ENCODE data around the gene MICAL2. TPM values are rescaled to one million over a fixed set of nuclear protein-coding genes. Genes with fewer than 3 reads are reported as not detected.

The MICAL2 gene
- total and polyA plus RNA-seq, 2 donors = 17.3 to 26.8 TPM

DNA sequence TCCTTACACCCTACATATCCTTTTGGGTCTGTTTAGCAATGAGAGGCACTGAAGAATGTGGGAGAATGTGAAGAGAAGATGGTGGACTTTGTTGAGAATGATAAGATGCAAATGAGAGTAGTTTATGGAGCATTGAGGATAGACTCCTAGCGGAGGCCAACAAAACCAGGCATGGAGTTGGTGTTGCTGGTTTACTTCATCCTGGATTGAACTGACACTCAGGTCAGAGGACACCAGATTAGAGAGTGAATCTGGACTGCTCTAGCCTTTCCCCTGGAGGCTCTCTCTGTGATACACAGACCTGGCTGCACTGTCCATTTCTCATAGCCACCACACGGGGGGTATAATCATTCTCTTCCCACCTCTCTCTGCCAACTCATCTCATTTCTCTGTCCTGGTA lies 98.7 kb downstream of the MICAL2 start:
- whole genome bisulfite sequencing = 96% methylated on average over 2 of the region's 2 CpGs
- Histone ChIP-seq H3K27ac (ENCODE audit: low read depth in 1 of 2, low read length in 1 of 2) (no peak overlapping the region), H3K27me3 (ENCODE audit: control insufficient read depth in 2 of 2, insufficient read depth in 1 of 2, low read length in 1 of 2) (no peaks in the 10 kb centered on the region), H3K4me1 (ENCODE audit: control insufficient read depth in 2 of 2, insufficient read depth in 2 of 2, low read length in 2 of 2) (peaks cover 0 to 2% of the 10 kb centered on the region in 2 donors), H3K9me3 (ENCODE audit: control insufficient read depth in 2 of 2, insufficient read depth in 1 of 2, low read length in 1 of 2) (no peaks in the 10 kb centered on the region), H3K4me3 (ENCODE audit: low read length in 2 of 2) (no peak overlapping the region), H3K36me3 (ENCODE audit: control insufficient read depth in 2 of 2, insufficient read depth in 2 of 2, low read length in 1 of 2) (peaks cover 34 to 40% of the 10 kb centered on the region in 2 donors)
- no peak for DNase-seq (ENCODE audit: low read depth in 6 of 9, low spot score in 9 of 9)

DNA sequence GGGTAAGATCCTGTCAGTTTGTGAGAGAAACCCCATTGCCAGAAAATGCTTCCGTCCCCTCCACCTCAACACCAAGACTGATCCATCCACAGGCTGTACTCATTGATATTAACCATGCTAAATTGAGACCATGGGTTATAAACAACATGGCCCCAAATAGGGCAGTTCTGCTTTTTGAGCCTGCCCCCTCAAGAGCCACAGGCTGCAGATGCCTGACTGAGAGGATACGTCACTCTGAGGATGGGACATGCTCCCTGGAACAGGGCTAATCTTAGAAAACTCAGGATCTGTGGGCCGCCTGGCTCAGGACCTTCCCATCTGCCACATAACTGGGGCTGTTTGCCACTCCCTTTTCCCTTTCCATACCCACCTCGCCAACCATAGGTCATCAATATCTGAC lies 99.8 kb downstream of the MICAL2 start:
- WGBS = 98% methylated on average over 4 of the region's 4 CpGs
- no peaks in the 10 kb centered on the region for H3K27me3 ChIP-seq (ENCODE audit: control insufficient read depth in 2 of 2, insufficient read depth in 1 of 2, low read length in 1 of 2)
- H3K36me3 ChIP-seq (ENCODE audit: control insufficient read depth in 2 of 2, insufficient read depth in 2 of 2, low read length in 1 of 2) = peaks cover 35 to 42% of the 10 kb centered on the region in 2 donors
- H3K4me3 ChIP-seq (ENCODE audit: low read length in 2 of 2) = no peak overlapping the region
- peaks cover 0 to 2% of the 10 kb centered on the region in 2 donors for H3K4me1 ChIP-seq (ENCODE audit: control insufficient read depth in 2 of 2, insufficient read depth in 2 of 2, low read length in 2 of 2)
- no peaks in the 10 kb centered on the region for H3K9me3 ChIP-seq (ENCODE audit: control insufficient read depth in 2 of 2, insufficient read depth in 1 of 2, low read length in 1 of 2)
- no peak for DNase-seq (ENCODE audit: low read depth in 6 of 9, low spot score in 9 of 9)
- no peak overlapping the region for H3K27ac ChIP-seq (ENCODE audit: low read depth in 1 of 2, low read length in 1 of 2)

DNA sequence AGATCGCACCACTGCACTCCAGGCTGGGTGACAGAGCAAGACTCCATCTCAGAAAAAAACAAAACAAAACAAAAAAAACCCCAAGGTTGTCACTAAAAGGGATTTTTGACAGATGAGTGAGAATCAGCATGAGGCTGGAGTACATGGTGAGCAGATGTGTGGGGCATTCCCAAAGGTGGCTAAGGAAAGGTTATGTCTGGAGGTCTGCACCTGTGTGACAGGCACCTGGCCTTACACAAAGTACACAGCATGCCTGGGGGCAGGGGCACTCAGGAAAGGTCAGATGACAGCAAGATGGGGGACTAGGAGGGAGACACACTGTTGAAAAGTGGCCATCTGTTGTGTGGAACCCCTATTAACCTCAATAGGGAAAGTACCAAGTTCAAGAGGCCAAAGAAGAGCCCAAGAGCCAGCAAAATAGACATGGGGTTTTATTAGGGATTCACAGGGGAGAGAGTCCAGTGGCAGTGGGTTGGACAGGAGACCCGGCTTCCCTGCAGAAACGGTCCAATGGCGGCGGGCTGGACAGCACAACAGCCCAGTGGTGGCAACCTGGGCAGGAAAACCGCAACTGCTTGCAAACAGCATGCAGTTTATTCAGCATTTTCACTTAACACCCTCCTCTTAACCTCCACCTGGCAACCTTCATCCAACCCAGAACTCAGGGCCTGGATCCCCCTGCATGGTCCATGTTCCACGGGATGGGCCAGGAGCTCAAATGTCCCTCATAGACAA lies 101.1 kb downstream of the MICAL2 start:
- H3K36me3 ChIP-seq (ENCODE audit: control insufficient read depth in 2 of 2, insufficient read depth in 2 of 2, low read length in 1 of 2) = peaks cover 39% of the 10 kb centered on the region in 2 donors
- no peak for DNase-seq (ENCODE audit: low read depth in 6 of 9, low spot score in 9 of 9)
- H3K27ac ChIP-seq (ENCODE audit: low read depth in 1 of 2, low read length in 1 of 2) = no peak overlapping the region
- H3K9me3 ChIP-seq (ENCODE audit: control insufficient read depth in 2 of 2, insufficient read depth in 1 of 2, low read length in 1 of 2) = no peaks in the 10 kb centered on the region
- peaks cover under 1 to 2% of the 10 kb centered on the region in 2 donors for H3K4me1 ChIP-seq (ENCODE audit: control insufficient read depth in 2 of 2, insufficient read depth in 2 of 2, low read length in 2 of 2)
- H3K4me3 ChIP-seq (ENCODE audit: low read length in 2 of 2) = no peak overlapping the region
- H3K27me3 ChIP-seq (ENCODE audit: control insufficient read depth in 2 of 2, insufficient read depth in 1 of 2, low read length in 1 of 2) = no peaks in the 10 kb centered on the region
- WGBS = 97% methylated on average over 7 of the region's 7 CpGs

DNA sequence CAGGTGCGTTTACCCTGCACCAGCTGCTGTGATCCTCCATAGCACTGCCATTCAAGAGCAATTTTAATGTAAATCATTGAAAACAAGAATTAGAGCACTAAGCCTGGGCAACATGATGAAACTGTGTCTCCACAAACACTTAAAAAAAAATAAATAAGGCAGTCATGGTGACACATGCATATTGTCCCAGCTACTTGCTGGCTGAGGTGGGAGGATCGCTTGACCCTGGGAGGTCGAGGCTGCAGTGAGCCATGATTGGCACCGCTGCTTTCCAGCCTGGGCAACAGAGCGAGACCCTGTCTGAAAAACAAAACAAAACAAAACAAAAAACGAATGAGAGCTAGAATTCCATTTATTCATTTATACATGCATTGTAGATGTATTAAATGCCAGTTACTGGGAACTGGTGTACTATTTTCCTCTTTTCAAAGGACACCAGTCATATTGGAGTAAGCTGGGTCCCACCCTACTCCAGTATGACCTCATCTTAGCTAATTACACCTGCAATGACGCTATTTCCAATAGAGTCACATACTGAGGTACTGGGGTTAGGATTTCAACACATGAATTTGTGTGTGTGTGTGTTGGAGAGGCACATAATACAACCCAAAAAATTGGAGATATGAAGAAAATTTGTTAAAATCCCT lies 101.9 kb downstream of the MICAL2 start:
- Histone ChIP-seq H3K27ac (ENCODE audit: low read depth in 1 of 2, low read length in 1 of 2) (no peak overlapping the region), H3K27me3 (ENCODE audit: control insufficient read depth in 2 of 2, insufficient read depth in 1 of 2, low read length in 1 of 2) (no peaks in the 10 kb centered on the region), H3K9me3 (ENCODE audit: control insufficient read depth in 2 of 2, insufficient read depth in 1 of 2, low read length in 1 of 2) (peaks cover 0 to 1% of the 10 kb centered on the region in 2 donors), H3K4me1 (ENCODE audit: control insufficient read depth in 2 of 2, insufficient read depth in 2 of 2, low read length in 2 of 2) (peaks cover 7 to 10% of the 10 kb centered on the region in 2 donors), H3K4me3 (ENCODE audit: low read length in 2 of 2) (no peak overlapping the region), H3K36me3 (ENCODE audit: control insufficient read depth in 2 of 2, insufficient read depth in 2 of 2, low read length in 1 of 2) (peaks cover 42 to 46% of the 10 kb centered on the region in 2 donors)
- DNase-seq (ENCODE audit: low read depth in 6 of 9, low spot score in 9 of 9) = no peak
- WGBS = 95% methylated on average over 7 of the region's 7 CpGs

DNA sequence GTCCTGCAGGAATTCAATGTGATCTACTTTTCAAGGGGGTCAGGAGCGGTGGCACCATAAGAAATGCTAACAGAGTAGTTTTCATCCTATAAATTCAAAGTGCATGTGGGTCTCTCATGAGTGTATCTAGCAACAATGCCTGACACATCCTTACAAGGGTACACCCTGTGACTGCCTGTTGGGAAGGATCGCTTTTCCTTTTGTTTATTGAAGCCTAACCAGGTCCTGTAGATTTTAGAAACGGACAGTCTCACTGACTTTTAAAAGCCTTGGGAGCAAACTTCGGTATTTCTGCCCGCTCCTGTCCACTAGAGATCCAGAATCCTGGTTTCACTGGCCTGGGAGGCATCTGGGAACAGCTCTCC lies 102.4 kb downstream of the MICAL2 start:
- Histone ChIP-seq H3K9me3 (ENCODE audit: control insufficient read depth in 2 of 2, insufficient read depth in 1 of 2, low read length in 1 of 2) (peaks cover 0 to 1% of the 10 kb centered on the region in 2 donors), H3K27me3 (ENCODE audit: control insufficient read depth in 2 of 2, insufficient read depth in 1 of 2, low read length in 1 of 2) (no peaks in the 10 kb centered on the region), H3K27ac (ENCODE audit: low read depth in 1 of 2, low read length in 1 of 2) (no peak overlapping the region), H3K36me3 (ENCODE audit: control insufficient read depth in 2 of 2, insufficient read depth in 2 of 2, low read length in 1 of 2) (peaks cover 45 to 46% of the 10 kb centered on the region in 2 donors), H3K4me1 (ENCODE audit: control insufficient read depth in 2 of 2, insufficient read depth in 2 of 2, low read length in 2 of 2) (peaks cover 8 to 10% of the 10 kb centered on the region in 2 donors), H3K4me3 (ENCODE audit: low read length in 2 of 2) (no peak overlapping the region)
- DNase-seq (ENCODE audit: low read depth in 6 of 9, low spot score in 9 of 9) = no peak
- WGBS = 96% methylated on average over 5 of the region's 5 CpGs

DNA sequence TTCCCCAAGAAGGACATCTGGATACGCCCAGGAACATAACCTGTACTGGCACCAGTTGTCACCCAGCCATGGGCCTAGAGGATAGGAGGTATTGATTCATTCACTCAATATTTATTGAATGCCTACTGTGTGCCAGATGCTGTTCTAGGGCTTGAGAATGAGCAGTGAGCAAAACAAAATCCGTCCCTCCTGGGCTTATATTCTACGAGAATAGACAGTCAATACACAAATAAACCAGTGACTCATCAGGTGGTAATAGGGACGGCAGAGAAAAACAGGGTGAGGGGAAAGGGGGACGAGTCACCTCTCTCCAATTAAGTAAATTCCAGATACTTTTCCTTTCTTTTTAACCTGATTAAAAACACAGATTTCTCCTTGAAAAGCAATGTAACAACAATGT lies 103.5 kb downstream of the MICAL2 start:
- no peaks in the 10 kb centered on the region for H3K27me3 ChIP-seq (ENCODE audit: control insufficient read depth in 2 of 2, insufficient read depth in 1 of 2, low read length in 1 of 2)
- no peak overlapping the region for H3K27ac ChIP-seq (ENCODE audit: low read depth in 1 of 2, low read length in 1 of 2)
- peaks cover 8 to 10% of the 10 kb centered on the region in 2 donors for H3K4me1 ChIP-seq (ENCODE audit: control insufficient read depth in 2 of 2, insufficient read depth in 2 of 2, low read length in 2 of 2)
- H3K9me3 ChIP-seq (ENCODE audit: control insufficient read depth in 2 of 2, insufficient read depth in 1 of 2, low read length in 1 of 2) = peaks cover 0 to 1% of the 10 kb centered on the region in 2 donors
- 96% methylated on average over 5 of the region's 5 CpGs for WGBS
- H3K4me3 ChIP-seq (ENCODE audit: low read length in 2 of 2) = no peak overlapping the region
- peaks cover 41 to 50% of the 10 kb centered on the region in 2 donors for H3K36me3 ChIP-seq (ENCODE audit: control insufficient read depth in 2 of 2, insufficient read depth in 2 of 2, low read length in 1 of 2)
- no peak for DNase-seq (ENCODE audit: low read depth in 6 of 9, low spot score in 9 of 9)

DNA sequence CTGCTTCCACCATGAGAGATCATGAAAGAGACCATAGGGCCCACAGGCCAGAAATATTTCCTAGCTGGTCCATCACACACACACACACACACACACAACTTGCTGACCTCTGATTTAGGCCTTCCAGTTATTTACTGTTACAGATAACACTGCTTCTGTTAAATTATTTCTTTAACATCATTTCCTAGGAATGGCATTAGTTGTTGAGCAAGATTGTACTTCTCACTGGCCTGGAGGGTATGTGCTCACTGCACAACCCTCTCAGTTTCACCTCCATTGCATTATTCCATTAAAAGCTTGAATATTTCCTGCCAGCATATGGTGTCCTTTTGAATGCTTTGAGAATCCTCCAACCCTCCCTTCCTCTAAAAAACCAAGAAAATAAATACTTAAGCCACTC lies 104.4 kb downstream of the MICAL2 start:
- no peaks in the 10 kb centered on the region for H3K27me3 ChIP-seq (ENCODE audit: control insufficient read depth in 2 of 2, insufficient read depth in 1 of 2, low read length in 1 of 2)
- H3K4me3 ChIP-seq (ENCODE audit: low read length in 2 of 2) = no peak overlapping the region
- H3K9me3 ChIP-seq (ENCODE audit: control insufficient read depth in 2 of 2, insufficient read depth in 1 of 2, low read length in 1 of 2) = peaks cover 0 to 1% of the 10 kb centered on the region in 2 donors
- no peak for DNase-seq (ENCODE audit: low read depth in 6 of 9, low spot score in 9 of 9)
- peaks cover 32 to 42% of the 10 kb centered on the region in 2 donors for H3K36me3 ChIP-seq (ENCODE audit: control insufficient read depth in 2 of 2, insufficient read depth in 2 of 2, low read length in 1 of 2)
- H3K27ac ChIP-seq (ENCODE audit: low read depth in 1 of 2, low read length in 1 of 2) = no peak overlapping the region
- H3K4me1 ChIP-seq (ENCODE audit: control insufficient read depth in 2 of 2, insufficient read depth in 2 of 2, low read length in 2 of 2) = peaks cover 8 to 10% of the 10 kb centered on the region in 2 donors

DNA sequence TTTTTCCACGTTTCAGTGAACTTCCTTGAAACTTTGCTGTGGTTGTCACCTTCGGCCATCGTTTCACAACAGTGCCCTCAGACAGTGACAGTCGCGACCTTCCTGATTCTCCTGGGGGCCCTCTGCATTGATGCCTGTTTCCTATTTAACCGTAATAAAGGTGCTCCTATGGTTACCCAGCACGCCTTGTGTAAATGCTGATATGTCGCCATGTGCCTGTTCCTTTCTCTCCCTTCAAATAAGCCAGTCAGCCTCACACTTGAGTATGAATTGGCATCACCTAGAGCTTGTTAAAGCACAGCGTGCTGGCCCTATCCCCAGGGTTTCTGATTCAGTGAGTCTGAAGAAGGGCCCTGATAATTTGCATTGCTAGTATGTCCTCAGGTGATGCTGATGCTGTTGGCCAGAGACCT lies 104.8 kb downstream of the MICAL2 start:
- Histone ChIP-seq H3K9me3 (ENCODE audit: control insufficient read depth in 2 of 2, insufficient read depth in 1 of 2, low read length in 1 of 2) (peaks cover 0 to 1% of the 10 kb centered on the region in 2 donors), H3K4me1 (ENCODE audit: control insufficient read depth in 2 of 2, insufficient read depth in 2 of 2, low read length in 2 of 2) (peaks cover 8 to 10% of the 10 kb centered on the region in 2 donors), H3K27ac (ENCODE audit: low read depth in 1 of 2, low read length in 1 of 2) (no peak overlapping the region), H3K4me3 (ENCODE audit: low read length in 2 of 2) (no peak overlapping the region), H3K36me3 (ENCODE audit: control insufficient read depth in 2 of 2, insufficient read depth in 2 of 2, low read length in 1 of 2) (peaks cover 31 to 45% of the 10 kb centered on the region in 2 donors), H3K27me3 (ENCODE audit: control insufficient read depth in 2 of 2, insufficient read depth in 1 of 2, low read length in 1 of 2) (no peaks in the 10 kb centered on the region)
- no peak for DNase-seq (ENCODE audit: low read depth in 6 of 9, low spot score in 9 of 9)
- 76% methylated on average over 9 of the region's 9 CpGs for WGBS

DNA sequence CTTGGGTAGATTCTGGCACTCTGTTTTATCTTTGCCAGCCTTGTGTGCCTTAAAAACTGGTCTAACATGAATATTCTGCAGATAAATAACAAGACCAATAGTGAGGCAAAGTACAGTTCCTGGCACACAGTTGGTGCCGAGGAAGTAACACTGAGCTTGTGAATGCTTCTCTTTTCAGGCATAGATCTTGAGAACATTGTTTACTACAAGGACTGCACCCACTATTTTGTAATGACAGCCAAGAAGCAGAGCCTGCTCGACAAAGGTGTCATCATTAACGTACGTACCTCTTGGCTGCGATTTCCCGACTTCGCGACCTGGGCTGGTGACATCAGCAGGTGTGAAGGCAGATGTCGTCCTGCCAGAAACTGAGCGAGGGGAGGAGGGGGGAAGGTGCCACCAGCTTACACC lies 105.7 kb downstream of the MICAL2 start:
- H3K4me1 ChIP-seq (ENCODE audit: control insufficient read depth in 2 of 2, insufficient read depth in 2 of 2, low read length in 2 of 2) = peaks cover 8 to 10% of the 10 kb centered on the region in 2 donors
- H3K4me3 ChIP-seq (ENCODE audit: low read length in 2 of 2) = no peak overlapping the region
- DNase-seq (ENCODE audit: low read depth in 6 of 9, low spot score in 9 of 9) = no peak
- H3K27ac ChIP-seq (ENCODE audit: low read depth in 1 of 2, low read length in 1 of 2) = no peak overlapping the region
- 96% methylated on average over 10 of the region's 10 CpGs for WGBS
- no peaks in the 10 kb centered on the region for H3K27me3 ChIP-seq (ENCODE audit: control insufficient read depth in 2 of 2, insufficient read depth in 1 of 2, low read length in 1 of 2)
- peaks cover 0 to 1% of the 10 kb centered on the region in 2 donors for H3K9me3 ChIP-seq (ENCODE audit: control insufficient read depth in 2 of 2, insufficient read depth in 1 of 2, low read length in 1 of 2)
- H3K36me3 ChIP-seq (ENCODE audit: control insufficient read depth in 2 of 2, insufficient read depth in 2 of 2, low read length in 1 of 2) = peaks cover 35 to 47% of the 10 kb centered on the region in 2 donors

Measured in thymus (tissue), 11 donors.